DMS 273 (cell line): ENCODE measurements around the gene ARHGAP9.
"Not testable (repeated sequence)": the region's sequence is repeated elsewhere in the genome, so short reads cannot be mapped to it uniquely, and the experiment has no call there.

Experiments
- DNase-seq: peaks from one replicate; lab custom pipeline; 2025; ENCODE audit not compliant: unreplicated experiment; lab: John Stamatoyannopoulos, UW

Gene ARHGAP9

DNA sequence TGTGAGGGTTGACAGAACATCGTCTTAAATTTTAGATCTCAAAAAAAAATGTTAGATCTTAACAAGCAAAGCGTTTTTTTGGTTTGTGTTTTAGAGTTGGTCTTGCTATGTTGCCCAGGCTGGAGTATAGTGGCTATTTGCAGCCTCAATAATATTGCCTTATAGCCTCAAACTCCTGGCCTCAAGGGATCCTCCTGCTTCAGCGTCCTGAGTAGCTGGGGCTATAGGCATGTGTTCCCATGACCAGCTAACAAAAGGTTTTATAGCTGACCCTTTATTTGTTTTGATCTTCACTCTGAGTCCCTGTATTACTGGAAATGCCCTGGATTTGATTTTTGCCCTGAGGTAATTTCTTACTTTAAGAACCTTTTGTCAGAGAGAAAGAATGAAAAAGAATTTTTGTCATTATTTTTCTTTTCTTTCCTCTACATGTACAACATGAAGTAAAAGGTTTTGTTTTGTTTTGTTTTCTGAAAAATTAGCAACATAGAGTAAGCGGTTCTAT, 39.9 kb downstream of the ARHGAP9 start:
- DNase-seq = no peak

DNA sequence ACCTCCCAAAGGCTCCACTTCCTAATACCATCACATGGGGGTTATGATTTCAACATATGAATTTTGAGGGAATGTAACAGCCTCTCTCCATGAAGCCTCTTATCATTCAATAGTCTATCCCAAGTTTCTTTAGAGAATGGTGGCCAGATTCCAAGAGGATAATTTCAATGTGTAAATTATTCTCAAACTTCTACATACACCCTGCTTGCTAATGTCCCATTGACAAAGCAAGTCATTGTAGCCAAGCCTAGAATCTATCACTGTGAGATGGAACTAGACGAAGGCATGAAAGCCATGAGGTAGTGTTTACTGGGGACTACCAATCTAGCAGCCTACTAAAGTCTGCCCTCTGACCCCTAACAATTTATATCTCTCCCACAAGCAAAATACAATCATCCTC, 41.3 kb downstream of the ARHGAP9 start:
- DNase-seq = no peak

DNA sequence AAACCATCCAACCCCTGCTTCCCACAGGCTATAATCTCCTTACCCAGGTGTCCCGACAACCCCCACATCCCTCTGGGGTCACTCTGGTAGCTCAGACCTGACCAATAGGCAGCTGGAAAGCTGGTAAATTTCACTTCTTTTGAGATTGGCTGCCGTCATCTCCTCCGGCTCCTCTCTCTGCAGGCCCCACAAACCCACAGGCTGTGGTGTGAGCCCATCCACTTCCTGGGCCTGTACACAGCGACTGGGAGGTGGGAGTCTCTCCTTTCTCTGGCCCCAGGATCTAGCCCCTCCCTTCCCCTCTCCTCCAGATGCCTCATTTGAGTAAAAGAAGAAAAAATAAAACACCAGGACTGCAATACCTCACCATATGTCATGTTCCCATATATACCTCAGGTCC, 44.4 kb downstream of the ARHGAP9 start:
- peak; percentile 53 for DNase-seq

DNA sequence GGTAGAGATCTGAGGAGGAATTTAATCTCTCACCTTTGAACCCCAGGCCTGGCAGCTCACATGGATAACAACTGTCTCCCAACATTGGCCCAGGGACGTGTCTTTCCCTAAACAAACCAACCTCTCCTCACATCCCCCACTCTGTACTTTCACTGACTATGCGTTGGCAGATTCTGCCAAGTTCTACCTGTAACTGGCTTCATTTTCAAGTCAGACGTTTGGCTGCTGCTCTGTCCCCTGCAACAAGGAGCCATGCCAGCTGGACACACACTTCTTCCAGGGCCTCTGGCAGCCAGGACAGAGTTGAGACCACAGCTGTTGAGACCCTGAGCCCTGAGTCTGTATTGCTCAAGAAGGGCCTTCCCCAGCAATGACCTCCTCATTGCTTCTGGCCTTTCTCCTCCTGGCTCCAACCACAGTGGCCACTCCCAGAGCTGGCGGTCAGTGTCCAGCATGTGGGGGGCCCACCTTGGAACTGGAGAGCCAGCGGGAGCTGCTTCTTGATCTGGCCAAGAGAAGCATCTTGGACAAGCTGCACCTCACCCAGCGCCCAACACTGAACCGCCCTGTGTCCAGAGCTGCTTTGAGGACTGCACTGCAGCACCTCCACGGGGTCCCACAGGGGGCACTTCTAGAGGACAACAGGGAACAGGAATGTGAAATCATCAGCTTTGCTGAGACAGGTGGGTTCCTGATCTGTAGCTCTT, 45.0 kb downstream of the ARHGAP9 start, which contains the start of gene INHBC:
INHBC (plus strand) TSS at position 268 of the 707 bp plus-strand sequence; CDS start at position 371, 103 bp downstream.
- DNase-seq = no peak

DNA sequence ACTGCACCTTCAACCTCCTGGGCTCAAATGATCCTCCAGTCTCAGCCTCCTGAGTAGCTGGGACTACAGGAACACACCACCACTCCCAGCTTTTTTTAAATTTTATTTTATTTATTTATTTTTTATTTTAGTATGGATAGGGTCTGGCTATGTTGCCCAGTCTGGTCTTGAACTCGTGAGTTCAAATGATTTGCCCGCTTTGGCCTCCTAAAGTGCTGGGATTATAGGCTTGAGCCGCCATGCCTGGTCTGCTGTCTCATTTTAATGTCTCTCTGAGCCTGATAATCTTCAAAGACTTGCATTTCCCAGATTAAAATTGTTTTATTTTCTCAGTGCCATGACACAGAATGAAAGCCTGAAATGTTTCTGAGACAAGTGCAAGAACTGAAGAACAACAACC, 46.3 kb downstream of the ARHGAP9 start:
- DNase-seq = no peak

DNA sequence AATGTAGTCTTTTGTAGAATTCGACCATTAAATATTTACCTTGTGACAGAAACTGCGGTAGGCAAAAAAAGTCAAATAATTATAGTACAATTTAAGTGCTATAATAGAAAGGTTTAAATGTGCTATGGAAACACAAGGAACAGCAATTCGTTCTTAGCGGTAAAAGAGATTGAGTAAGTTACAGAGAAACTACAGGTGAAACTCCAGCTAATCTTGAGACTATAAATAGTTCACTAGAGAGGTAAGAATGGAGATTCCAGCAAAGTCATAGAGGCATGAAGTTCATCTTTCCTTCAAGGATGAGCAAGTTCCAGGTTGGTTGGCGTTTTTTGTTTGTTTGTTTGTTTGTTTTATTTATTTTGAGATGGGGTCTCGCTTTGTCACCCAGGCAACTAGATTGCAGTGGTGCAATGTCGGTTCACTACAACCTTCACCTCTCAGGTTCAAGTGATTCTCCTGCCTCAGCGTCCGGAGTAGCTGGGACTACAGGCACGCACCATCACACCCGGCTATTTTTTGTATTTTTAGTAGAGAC, 47.9 kb downstream of the ARHGAP9 start:
- no peak for DNase-seq

DNA sequence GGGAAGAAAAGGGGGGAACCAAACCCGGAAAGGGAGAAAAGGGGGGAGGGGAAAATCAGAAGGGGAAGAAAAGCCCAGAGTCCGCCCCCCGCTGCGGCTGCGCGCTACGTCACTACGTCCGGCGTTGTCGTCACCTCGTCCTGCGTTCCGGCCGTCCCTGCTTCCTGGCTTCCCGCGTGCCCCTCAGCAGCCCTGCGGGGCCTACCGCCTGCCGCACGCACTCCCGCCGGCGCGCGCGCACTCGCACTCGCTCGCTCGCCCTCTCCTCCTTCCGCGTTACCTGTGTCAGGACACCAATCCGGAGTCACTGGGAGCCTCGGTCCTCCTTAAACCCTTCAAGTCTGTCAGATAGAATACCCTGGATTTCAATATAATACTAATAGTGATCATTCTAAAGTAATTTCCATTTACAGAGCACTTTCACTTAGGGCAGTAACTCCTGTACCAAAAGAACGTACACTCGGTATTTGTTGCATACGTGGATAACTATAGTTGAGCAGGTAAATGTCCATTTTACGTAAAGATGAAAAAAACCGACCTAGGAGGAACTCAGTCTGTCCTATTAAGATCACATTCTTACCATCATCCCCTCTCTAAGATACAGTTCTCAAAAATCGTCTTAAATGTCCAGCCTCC, 48.6 kb downstream of the ARHGAP9 start, which contains the start of gene R3HDM2:
R3HDM2 (minus strand) TSS at position 113 of the 636 bp plus-strand sequence. CDS start 120,615 bp downstream, outside the sequence.
- peak; percentile 95 for DNase-seq

DNA sequence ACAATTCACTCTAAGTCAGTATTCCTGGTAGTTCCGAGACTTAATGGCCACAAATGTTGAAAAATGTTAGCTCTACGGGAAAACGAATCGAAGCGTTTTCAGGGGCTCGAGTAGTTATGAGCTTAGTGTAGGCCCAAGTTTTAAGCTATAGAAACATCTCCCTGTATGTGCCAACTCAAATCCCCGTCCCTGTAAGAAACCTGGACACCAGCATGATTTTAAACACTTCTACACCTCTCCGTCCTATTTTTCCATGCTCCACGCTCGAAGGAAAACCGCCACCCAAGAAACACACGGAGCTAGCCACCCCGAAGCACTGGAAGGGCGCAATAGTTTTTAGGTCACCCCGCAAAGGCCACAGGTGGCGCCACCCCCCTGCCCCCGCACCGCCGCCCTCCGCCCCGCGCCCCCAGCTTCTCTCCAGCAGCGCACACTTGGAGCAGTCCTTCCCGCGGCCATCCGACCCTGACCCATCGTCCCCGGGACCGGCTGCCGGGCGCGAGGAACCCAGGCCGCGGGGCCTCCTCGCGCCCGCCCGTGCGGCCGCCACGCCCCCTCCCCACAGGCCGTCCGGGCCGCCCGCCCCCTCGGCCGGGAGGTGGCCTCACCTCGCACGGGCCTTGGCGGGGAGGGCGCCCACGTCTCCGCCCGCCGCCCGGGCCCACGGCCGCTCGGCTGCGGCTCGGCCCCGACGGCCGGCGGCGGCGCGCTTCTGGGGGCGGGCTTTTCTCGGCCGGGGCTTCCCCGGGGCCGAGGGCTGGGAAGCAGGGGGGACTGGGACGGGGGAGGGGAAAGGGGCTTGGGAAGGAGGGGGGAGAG, 49.3 kb downstream of the ARHGAP9 start:
- peak; percentile 87 for DNase-seq

DNA sequence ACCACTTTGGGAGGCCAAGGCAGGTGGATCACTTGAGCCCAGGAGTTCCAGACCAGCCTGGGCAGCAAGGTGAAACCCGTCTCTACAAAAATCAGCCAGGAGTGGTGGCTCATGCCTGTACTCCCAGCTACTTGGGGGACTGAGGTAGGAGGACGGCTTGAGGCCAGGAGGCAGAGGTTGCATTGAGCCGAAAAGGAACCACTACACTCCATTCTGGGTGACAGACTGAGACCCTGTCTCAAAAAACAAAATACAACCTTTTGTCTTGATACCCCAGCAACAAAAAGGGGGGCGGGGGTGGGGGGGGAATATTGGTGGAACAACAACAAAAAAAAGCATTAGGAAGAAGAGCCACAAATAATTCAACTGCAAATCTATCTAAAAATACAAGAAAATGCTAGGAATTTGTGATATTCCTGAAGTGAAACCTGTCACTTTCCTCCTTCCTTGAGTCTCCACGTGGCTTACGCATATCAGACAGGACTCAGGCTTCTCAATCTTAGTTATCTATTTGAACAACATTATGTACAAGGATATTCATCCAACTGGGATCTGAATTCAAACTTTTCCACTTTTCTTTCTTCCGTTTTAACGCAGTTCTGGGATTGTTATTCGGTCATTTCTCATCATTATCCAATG, 50.1 kb downstream of the ARHGAP9 start:
- DNase-seq = peak; percentile 28

DNA sequence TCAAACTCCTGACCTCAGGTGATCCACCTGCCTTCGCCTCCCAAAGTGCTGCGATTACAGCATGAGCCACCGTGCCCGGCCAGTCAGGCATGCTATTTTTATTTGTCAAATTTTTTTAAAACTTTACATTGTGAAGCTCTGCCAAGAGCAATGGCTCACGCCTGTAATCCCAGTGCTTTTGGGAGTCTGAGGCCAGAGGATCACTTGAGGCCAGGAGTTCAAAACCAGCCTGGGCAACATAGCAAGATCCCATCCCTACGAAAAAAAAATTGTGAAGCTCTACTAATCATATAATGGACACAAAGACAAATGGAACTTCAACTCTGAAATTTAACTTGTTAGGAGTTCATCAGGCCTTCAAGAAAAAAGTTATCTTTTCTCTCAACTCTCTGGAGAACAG, 50.7 kb downstream of the ARHGAP9 start:
- no peak for DNase-seq

DNA sequence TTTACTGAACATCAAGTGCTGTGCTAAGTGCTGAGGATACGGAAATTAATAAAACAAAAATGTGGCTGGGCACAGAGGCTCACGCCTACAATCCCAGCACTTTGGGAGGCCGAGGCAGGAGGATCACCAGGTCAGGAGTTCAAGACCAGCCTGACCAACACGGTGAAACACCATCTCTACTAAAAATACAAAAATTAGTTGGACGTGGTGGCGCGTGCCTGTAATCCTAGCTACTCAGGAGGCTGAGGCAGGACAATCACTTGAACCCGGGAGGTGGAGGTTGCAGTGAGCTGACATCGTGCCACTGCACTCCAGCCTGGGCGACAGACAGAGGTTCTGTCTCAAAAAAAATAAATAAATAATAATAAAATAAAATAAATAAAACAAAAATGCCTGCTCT, 52.7 kb downstream of the ARHGAP9 start:
- not testable (repeated sequence) for DNase-seq
